HG02852 (cell line): ENCODE data around the gene NACC2.

ENCODE experiments used
- ATAC-seq: cut with Tn5 transposase; IDR thresholded peaks from one replicate; pipeline ENCODE4 v1.9.1; 2021; ENCODE audit warnings: mild to moderate bottlenecking, moderate library complexity; ENCODE audit not compliant: unreplicated experiment

The NACC2 gene

GRCh38 chr9:135998410-135999071, 96.5 kb downstream of the NACC2 start:
- no peak for ATAC-seq

GRCh38 chr9:135998016-135998380, 97.1 kb downstream of the NACC2 start:
- no peak for ATAC-seq

GRCh38 chr9:135997090-135998015, 97.7 kb downstream of the NACC2 start:
- ATAC-seq, result no peak

GRCh38 chr9:135995816-135996215, 99.3 kb downstream of the NACC2 start:
- ATAC-seq, result no peak

GRCh38 chr9:135994501-135995192, 100.4 kb downstream of the NACC2 start:
- ATAC-seq, result no peak

- ATAC-seq, result no peak
Observed at GRCh38 chr9:135993765-135994500, 101.2 kb downstream of the NACC2 start.

GRCh38 chr9:135993409-135993742, 101.7 kb downstream of the NACC2 start:
- no peak for ATAC-seq

GRCh38 chr9:135992486-135993408, 102.3 kb downstream of the NACC2 start:
- ATAC-seq, result no peak

- no peak for ATAC-seq
Observed at GRCh38 chr9:135991771-135992170, 103.3 kb downstream of the NACC2 start.

GRCh38 chr9:135990468-135991429, 104.3 kb downstream of the NACC2 start:
- ATAC-seq, result no peak

GRCh38 chr9:135989722-135990467, 105.2 kb downstream of the NACC2 start:
- no peak for ATAC-seq

- ATAC-seq, result no peak
Observed at GRCh38 chr9:135989157-135989556, 105.9 kb downstream of the NACC2 start.

- no peak for ATAC-seq
Observed at GRCh38 chr9:135988493-135988892, 106.6 kb downstream of the NACC2 start.

- no peak for ATAC-seq
Observed at GRCh38 chr9:135987838-135988404, 107.2 kb downstream of the NACC2 start.

GRCh38 chr9:135986605-135987004, 108.5 kb downstream of the NACC2 start:
- no peak for ATAC-seq

GRCh38 chr9:135985889-135986288, 109.2 kb downstream of the NACC2 start:
- no peak for ATAC-seq

GRCh38 chr9:135985459-135985774, 109.7 kb downstream of the NACC2 start:
- no peak for ATAC-seq
